Epithelial cell of prostate (primary cell): Measurements from ENCODE around the gene CHSY1.
A peak's percentile ranks its signal among the peaks of the same experiment; 100 is the strongest.

Source experiments
- DNase-seq: peaks from one replicate; pipeline ENCODE4 v3.0.0-alpha.2; 2011; ENCODE audit warnings: low read depth, low spot score
- H3K27ac ChIP-seq: fragments of 450-650 bp; 2 replicates; pipeline ENCODE4 v1.5.1; 2017; ENCODE audit warnings: mild to moderate bottlenecking

The CHSY1 gene

DNA sequence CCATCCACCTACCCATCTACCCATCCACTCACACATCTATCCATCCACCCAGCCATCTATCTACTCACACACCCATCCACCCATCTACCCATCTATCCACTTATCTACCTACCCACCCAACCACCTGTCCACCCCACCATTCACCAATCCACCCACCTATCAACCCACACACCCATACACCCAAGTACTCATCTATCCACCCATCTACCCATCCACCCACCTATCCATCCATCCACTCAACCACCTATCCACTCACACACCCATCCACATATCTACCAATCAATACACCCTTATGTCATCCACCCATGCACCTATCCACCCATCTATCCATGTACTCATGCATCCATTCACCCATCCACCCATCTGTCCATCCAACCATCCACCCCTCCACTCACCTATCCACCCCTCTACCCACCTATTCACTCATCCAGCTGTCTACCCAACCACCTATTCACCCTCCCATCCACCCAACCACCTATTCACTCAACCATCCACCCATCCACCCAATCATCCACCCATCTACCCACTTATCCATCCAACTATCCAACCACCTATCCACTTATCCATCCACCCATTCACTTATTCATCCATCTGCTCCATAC lies 109.8 kb downstream of the CHSY1 start:
- DNase-seq = no peak
- H3K27ac ChIP-seq = no peak overlapping the region

DNA sequence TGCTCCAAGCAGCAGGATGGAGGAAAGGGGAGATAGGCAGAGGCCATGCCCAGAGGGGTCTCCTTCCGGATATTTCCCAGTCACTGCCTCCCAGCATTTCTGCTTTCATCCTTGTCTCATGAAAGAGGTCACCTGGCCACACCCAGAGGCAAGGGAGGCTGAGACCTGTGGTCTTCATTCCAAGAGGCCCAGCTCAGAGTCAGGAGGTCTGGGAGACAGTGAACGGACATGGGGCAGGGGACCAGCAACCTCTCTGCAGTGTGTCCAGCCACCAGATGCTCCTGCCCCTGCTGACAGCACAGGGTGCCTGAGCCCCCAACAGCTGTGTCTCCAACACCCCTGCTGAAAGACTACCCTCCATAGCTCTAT lies 111.2 kb downstream of the CHSY1 start:
- no peak for DNase-seq
- H3K27ac ChIP-seq = no peak overlapping the region

DNA sequence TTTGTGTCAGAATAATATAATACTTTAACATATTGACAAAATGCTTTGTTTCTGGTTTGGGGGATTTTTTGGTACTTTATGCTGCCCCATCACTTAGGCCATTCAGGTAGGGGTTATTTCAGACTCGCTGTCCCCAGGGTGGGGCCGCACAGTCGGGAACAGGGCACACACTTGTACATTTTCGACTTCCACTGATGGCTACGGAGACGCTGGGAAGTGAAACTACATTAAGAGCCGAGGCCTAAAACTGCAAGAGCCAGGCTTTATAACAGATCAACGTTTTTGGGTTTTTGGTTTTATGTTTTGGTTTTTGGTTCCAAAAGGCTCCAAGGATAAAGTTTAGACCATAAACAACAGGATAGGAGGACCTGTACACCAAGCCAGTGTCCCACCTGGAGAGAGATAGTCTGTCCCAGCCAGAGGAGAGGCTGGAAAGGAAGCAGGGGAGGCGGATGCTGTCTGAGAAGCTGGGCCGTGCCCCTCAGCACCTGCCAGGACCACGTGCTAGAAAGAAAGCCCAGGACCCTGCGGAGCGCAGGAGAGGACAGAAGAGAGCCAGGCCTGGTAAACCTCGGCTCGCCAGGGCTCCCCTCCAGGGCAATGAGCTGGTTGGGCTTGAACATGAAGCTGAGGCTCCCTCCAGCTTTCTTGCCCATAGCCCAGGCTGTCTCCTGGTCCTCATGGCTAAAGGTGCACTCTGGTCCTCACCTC lies 111.7 kb downstream of the CHSY1 start:
- no peak for DNase-seq
- no peak overlapping the region for H3K27ac ChIP-seq

DNA sequence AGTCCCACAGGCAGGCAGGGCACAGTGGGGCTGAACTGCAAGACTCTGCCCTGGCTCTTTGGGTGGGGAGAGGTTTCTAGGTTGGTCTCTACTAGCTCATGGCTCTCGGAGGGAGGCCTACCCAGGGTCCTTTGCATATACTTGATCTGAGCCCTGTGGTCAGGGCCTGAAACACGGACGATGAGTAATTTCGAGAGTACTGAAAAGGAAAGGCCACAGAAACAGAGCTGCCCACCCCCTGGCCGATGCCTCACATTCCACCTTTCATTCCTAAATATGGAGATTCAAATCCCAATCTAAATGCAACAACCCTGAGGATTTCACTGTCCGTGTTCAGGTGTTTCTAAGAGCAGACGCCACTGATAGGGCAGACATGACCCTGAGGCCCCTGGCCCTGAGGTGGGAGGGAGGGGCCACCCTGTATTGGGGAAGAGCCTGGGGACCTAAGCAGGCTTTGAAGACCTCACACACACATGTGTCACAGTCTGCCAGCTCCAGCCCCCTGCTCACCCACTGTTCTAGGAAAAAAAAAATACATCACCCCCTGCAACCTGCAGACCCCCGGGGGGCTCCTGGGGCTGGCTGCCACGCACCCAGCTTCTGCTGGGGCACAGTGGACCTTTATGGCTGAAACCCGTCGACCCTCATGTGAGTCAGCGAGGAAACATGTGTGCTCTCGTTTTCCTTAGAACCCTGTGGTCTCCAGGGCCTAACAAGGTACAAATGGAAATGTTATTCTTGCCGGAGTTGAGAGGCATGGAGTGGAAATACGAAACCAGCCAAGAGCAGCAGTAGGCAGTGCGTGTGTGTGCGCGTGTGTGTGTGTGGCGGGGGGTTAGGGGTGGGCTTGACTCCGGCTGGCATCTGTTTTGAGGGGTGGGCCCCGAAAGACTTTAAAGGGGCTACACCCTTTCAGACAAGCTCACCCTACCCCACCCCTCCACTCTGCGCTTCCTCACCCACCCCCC lies 112.7 kb downstream of the CHSY1 start:
- DNase-seq = no peak

DNA sequence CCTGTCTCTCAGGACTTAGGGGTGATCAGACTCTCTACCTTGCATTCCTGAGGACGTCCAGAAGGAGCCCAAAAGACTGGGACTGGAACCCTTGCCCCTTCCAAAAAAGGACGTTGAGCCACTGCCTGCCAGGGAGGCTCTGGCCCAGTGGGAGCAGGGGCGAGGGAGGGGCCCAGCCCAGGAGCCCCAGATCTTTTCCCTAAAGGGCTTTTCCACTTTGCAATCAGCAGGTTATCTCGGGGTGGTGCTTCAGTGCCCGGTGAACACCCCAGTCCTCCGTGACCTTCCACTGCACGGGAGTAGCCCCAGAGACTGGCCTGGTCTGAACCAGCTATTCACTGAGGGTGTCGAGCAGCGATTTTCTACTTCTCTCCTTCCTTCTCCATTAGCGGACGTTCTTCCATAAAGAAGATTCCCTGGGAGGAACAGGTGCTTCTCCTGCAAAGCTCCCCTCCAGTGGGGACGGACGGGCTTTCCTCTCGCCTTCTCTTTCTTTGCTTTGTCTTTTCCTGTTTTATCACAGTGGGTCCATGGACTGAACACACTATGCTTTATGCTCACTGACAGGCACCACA lies 113.7 kb downstream of the CHSY1 start:
- H3K27ac ChIP-seq = no peak overlapping the region
- DNase-seq = no peak

More for the DNA sequence above, 112.7 kb downstream of the CHSY1 start:
- H3K27ac ChIP-seq = no peak overlapping the region

DNA sequence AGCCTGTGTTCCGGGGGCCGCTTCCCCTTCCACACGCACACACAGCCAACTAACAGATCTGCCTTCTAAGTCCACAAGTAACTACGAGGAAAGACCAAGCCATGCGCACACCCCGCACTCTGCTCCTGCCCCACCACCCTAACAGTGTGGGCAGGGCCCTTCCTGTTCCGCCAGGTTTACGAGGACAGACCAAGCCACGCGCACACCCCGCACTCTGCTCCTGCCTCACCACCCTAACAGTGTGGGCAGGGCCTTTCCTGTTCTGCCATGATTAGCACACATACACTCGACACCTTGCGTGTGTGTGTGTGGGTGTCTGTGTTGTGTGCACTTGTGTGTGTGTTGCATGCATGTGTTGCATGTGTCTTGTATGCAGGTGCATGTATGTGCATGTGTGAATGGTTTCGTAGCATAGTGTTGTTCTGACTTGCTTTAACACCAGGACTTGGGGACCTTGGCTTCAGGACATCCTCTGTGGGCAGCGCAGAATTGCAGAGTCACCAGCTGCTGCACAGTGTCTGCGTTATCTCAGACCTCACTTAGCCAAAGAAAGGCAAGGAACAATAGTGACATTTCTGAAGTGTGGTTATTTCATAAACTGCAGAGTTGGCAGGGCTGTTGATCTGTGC lies 114.4 kb downstream of the CHSY1 start:
- no peak for DNase-seq

DNA sequence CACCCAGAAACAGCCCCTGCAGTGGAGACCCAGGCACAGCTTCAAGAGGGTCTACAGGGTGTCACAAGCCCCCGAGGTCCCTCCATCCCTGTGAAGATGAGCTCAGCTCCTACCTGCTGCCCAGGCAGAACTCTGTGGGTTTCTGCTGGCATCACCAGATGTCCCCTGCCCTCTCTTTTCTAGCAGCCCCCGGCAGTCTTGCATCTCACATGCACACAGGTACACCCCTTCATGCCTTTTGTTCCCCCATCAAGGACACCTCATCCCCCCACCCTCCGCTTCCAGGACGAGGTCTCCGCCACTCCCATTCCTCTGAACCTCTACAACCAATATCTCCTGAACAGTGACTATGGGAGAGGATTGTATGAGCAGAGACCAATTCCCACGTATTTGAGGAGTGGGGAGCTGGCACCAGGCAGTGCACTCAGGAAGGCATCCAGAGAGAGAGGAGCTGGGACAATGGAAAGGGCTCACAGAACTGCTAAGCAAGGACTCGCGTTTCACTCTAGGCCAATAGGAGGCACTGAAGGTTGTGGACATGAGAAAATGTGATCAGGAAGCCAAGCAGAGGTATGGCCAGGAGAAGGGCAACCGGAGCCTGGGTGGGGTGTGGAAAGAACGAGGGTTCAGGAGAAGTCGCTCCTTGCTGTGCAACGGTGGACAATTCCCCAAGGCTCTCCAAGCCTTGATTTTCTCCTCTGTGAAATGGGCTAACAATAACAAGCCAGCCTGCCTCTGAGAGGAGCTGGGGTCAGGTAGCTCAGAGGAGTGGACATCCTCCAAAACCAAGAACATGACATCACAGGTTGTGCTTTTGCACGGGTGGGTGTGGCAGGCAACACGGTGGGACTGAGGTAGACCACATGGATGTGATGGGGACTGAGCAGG lies 115.2 kb downstream of the CHSY1 start:
- H3K27ac ChIP-seq = no peak overlapping the region
- DNase-seq = no peak

More for the DNA sequence above, 114.4 kb downstream of the CHSY1 start:
- no peak overlapping the region for H3K27ac ChIP-seq

DNA sequence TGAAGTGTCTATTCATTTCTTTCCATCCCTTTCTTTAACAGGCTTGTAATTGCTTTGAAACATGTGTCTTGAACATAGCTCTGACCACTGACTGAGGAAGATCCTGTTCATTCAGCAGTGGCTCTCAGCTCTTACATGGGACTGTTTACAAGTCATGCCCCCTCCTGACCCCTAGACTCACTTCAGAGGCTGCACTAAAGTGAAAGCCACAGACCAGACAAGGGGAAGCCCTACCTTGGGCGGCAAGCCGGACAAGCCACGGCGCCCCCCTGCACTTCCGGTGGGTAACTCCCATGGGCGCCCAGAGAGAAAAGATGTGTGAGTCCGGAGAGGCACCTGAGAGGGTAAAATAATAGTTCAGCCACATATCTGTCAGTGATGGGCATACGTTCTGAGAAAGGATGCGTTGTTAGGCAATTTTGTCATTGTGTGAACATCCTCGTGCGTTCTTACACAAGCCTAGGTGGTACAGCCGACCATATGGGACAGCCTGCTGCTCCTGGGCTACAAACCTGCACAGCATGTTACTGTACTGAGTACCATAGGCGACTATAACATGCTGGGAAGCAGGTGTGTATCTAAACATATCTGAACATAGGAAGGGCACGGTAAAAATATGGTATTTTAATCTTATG lies 116.2 kb downstream of the CHSY1 start:
- no peak for DNase-seq
- no peak overlapping the region for H3K27ac ChIP-seq

DNA sequence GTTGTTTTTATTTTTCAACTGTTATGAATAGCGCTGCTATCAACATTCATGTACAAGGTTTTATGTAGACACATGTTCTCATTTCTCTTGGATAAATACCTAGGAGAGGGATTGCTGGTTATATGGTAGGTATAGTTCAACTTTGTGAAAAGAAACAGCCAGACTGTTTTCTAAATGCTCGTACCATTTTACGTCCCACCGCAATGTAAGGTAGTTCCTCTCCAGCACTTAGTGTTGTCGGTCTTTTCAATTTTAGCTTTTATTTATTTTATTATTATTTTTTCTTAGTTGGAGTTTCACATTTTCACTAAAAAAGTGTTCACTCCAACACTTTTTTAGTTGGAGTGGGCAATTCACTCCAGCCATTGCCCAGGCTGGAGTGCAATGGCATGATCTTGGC lies 117.1 kb downstream of the CHSY1 start:
- DNase-seq = no peak
- H3K27ac ChIP-seq = no peak overlapping the region

DNA sequence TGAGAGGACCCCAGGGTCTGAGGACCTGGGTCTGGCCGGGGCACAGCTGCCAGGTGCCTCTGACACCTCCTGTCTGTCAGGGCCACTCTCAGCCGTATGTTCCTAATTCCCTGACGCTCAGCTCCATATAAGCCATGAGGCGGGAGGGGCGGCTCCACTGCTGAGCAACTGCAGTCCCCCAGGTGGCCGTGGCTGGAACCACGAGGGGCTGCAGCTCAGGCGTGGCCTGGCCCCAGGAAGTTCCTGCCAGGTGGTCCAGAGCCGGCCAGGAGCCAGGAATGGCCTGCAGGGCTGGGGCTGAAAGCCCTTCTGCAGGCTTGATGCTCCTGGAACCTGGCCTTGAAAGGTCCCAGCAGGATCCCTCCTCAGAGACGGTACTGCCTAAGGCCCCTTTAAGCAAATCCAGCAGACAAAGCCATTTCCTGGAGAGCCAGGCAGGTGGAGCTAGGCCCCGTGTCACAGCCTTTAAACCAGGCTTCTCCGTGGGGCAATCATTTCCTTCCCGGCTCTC lies 118.0 kb downstream of the CHSY1 start:
- no peak for DNase-seq
- H3K27ac ChIP-seq = no peak overlapping the region

DNA sequence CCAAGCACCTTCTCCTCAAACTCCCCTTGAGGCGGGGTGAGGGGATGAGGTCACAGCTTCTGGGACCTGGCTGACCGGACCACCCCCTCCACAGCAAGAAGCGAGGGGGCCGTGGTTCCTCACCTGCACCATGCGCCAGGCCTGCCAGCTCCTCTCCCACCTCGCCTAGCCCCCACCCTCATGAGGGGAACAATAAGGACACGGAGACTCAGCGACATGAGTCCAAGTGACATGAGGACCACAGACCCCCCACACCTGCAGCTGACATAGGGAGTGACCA lies 118.7 kb downstream of the CHSY1 start:
- no peak overlapping the region for H3K27ac ChIP-seq
- DNase-seq = no peak

DNA sequence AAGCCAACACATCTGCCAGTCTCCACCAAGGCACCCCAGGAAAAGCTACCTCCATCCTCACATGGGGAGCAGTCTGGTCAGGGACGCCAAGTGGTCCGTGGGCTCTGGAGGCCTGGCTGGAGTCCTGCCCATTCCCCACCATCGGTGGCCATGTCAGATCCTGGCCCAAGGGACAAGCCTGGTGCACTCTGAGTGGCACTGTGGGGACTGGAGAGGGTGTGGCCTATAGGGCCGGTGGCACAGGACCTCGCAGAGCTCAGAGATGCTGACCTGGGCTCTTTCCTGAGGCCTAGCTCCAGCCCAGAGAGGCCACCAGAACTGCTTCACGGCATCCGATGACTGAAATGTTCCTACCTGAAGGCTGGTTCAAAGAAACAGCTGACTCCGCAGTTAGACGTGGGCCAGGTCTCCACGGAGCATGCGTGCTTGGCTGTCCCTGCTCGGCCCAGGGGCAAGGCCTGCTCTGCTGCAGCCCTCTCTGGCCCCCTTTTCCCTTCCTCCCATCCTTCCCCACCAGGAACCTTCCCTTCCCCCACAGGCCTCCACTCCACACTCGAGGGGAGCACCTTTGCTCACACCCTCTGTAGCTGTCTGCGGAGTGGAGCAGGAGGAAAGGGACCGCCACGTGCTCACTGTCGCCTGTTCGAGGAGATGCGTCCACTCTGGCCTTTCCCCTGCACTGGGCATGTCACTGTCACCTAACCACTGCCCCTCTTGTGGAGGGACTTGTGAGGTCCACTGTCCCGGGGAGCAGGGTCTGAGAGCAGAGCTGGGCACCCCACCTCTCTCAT lies 119.3 kb downstream of the CHSY1 start:
- DNase-seq = no peak
- H3K27ac ChIP-seq = no peak overlapping the region

DNA sequence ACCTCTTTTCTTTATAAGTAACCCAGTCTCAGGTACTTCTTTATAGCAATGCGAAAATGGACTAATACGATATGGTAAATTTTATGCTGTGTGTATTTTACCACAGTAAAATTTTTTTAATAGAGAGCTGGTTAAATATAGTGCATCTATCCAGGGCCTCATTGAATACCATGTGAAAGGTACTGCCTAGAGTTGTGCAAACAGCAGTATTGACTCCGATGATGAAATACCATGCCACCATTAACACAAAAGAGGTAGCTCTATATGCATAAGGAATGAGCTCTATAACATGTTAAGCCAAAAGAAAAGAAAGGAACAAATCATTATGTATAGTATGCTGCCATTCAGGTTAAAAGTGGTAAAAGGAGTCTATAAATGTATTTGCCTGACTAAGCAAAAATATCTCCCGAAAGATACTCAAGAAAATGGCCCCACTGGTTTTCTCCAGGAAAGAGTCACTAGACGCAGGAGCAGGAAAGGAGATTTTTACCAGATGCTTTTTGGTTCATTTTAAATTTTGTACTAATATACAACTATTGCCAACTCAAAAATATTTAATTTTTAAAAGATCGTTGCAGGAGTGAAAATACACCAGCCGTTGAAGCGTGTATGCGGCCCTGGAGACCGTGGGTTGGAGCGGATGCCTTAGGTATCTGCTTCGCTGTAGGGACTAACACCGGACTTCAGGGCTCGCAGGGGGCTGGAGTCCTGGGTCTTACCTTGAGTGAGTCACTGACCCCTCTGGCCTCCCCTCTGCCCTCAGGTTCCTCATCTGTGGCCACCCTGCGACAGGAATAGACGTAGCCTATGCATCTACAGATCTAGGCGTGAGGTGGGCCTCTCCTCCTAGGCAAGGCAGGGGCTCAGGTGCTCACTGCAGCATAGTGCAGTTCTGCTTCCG lies 120.1 kb downstream of the CHSY1 start:
- no peak overlapping the region for H3K27ac ChIP-seq

DNA sequence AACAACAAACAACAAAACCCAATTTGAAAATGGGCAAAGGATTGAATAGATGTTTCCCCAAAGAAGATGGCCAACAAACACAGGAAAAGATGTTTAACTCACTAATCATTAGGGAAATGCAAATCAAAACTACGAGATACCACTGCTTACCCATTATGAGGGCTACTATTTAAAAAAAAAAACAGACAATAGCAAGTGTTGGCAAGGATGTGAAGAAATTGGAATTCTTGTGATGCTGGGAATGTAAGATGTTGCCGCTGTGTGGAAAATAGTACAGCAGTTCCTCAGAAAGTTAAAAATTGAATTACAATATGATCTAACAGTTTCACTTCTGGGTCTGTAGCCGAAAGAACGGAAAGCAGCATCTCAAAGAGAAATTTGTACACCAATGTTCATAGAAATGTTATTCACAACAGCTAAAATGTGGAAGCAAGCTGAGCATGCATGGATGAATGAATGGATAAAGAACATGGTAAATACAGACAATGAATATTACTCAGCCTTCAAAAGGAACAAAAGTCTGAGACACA lies 121.9 kb downstream of the CHSY1 start:
- DNase-seq = no peak
- no peak overlapping the region for H3K27ac ChIP-seq

More for the DNA sequence above, 120.1 kb downstream of the CHSY1 start:
- no peak for DNase-seq

DNA sequence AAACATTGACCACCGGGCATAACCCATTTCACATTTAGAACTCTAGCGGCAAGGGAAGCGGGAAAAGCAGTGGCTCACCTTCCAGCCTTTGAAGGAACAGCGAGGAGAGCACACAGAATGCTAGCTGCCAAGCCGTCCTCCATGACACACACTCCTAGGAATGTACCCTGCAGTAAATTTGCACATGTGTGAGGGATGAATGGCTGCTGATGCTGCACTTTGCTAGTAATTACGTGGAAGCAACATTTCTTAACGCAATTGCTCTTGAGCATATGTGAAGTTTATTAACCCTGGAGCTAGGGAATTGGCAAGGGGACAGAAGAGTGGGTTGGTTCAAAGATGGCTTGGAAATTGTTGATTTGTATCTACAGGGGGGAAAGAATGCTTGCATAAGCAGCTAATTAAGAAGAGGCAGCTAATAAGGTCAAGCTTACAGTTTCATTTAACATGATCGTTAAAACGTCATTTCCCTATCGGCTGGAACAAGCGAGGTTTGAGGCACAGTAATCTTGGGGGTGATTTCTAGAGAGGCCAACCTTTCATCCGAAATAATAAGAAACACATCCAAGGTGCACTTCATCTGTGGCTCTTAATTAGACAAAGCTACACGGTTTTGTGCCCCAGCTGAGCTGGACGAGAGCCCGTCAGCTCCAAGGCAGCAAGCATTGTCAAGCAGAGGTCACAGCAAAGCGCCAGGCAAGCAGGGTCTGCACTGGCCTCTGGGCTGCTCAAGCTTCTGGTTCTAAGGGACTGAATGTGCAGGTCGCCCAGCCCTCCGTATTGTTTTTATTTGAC lies 123.4 kb downstream of the CHSY1 start:
- peak; percentile 74 for DNase-seq
- H3K27ac ChIP-seq = peak overlapping the region; percentile 70

DNA sequence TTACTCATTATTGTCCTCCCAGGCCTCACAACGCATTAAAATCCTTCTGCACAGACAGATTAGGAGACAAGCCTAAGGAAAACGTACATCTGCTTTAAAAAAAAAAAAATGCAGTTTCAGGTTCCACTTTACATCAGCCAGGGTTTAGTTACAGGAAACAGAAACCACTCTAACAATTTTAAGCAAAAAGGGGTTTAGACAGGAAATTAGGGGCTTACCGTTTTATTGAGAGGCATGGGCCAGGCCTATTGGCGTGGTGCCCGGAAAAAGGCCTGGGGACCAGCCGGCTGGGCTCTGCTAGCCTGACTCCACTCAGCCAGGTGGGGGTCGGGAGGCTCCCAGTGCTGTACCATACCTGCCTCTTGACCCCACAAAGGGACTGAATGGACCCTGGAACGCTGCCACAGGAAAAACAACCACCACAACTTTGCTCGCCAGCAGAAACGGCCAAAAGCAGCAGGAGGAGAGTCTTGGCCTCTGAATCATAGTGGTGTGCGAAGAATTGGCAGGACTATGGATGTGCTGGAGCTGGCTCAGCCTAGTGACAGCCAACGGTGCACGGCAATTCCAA lies 124.3 kb downstream of the CHSY1 start:
- peak overlapping the region; percentile 70 for H3K27ac ChIP-seq
- peak; percentile 22 for DNase-seq
